Measurements from ENCODE around the gene MAP3K9. TPM values are rescaled to one million over a fixed set of nuclear protein-coding genes. Genes with fewer than 3 reads are reported as not detected.

The MAP3K9 gene
- total RNA-seq, 1 donor from 2014 or later: 31.8 TPM

DNA sequence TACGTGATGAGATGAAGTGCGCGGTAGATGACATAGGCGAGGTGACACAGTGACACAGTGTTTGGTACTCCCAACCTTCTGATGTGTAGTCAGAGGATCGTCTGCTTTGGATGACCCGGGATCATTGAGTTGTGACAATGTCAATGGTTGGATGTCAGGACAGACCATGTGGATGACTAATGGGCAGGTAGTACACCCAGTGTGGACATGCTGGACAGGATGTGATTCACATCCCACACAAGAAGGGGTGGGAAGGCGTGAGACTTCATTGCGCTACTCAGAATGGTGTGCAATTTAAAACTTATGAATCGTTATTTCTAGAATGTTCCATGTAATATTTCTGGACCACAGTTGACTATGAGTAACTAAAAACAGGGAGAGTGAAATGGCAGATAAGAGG, 23.8 kb downstream of the MAP3K9 start:
- DNase-seq (ENCODE audit: low spot score, unreplicated experiment): no peak
- Mint-ChIP-seq H3K27ac (no peak overlapping the region), H3K36me3 (ENCODE audit: insufficient read depth) (peaks cover 5% of the 10 kb centered on the region), H3K27me3 (no peaks in the 10 kb centered on the region), H3K9me3 (ENCODE audit: low read depth) (no peaks in the 10 kb centered on the region), H3K4me3 (ENCODE audit: low read depth) (no peak overlapping the region), H3K4me1 (ENCODE audit: low read depth) (no peaks in the 10 kb centered on the region)
- TF ChIP-seq, protein P1, sequence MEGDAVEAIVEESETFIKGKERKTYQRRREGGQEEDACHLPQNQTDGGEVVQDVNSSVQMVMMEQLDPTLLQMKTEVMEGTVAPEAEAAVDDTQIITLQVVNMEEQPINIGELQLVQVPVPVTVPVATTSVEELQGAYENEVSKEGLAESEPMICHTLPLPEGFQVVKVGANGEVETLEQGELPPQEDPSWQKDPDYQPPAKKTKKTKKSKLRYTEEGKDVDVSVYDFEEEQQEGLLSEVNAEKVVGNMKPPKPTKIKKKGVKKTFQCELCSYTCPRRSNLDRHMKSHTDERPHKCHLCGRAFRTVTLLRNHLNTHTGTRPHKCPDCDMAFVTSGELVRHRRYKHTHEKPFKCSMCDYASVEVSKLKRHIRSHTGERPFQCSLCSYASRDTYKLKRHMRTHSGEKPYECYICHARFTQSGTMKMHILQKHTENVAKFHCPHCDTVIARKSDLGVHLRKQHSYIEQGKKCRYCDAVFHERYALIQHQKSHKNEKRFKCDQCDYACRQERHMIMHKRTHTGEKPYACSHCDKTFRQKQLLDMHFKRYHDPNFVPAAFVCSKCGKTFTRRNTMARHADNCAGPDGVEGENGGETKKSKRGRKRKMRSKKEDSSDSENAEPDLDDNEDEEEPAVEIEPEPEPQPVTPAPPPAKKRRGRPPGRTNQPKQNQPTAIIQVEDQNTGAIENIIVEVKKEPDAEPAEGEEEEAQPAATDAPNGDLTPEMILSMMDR (IDR thresholded peaks at IDR 0.05; ENCODE audit: unreplicated experiment): no peak

DNA sequence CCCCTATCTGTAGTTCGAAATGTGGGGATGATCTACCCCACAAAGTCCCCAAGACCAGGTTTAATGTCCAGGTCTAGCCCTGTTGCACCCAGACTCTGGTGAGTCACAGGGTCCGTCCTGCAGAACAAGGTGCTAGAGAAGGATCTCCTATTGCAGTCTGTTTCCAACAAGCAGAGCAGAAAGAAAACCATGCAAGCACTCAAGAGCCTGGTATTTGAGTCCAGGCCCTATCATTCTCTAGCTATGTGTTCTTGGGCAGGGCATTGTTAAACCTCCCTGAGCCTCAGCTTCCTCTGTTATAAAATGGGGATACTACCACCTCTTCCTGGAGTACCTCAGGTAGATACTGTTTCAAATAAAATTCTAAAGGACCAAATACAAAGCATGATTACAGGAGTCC, 24.4 kb downstream of the MAP3K9 start:
- TF ChIP-seq, protein P1 (IDR thresholded peaks at IDR 0.05; ENCODE audit: unreplicated experiment): no peak
- H3K36me3 Mint-ChIP-seq (ENCODE audit: insufficient read depth): peaks cover 5% of the 10 kb centered on the region
- H3K27me3 Mint-ChIP-seq: no peaks in the 10 kb centered on the region
- H3K4me1 Mint-ChIP-seq (ENCODE audit: low read depth): no peaks in the 10 kb centered on the region
- no peak overlapping the region for H3K27ac Mint-ChIP-seq
- H3K4me3 Mint-ChIP-seq (ENCODE audit: low read depth): no peak overlapping the region
- H3K9me3 Mint-ChIP-seq (ENCODE audit: low read depth): no peaks in the 10 kb centered on the region
- DNase-seq (ENCODE audit: low spot score, unreplicated experiment): no peak

DNA sequence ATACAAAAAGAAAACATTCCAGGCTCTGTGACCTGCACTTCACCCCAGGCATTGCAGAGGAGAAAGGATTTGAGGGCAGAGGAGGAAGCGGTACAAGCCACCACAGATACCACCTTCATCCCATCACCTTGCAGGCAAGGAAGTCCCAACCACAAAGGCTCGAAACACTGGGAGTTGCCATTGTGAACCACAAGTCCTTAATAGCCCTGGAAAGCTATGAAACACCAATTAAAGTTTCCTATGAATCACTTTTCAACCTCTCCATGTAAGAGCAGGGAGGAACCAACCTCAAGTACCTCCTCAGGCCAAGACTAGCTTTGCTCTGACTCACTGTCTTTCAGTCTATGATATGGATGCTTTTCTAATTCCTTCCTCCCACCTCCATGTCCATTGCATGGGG, 27.0 kb downstream of the MAP3K9 start:
- Mint-ChIP-seq H3K4me1 (ENCODE audit: low read depth) (no peaks in the 10 kb centered on the region), H3K27me3 (no peaks in the 10 kb centered on the region), H3K4me3 (ENCODE audit: low read depth) (no peak overlapping the region), H3K36me3 (ENCODE audit: insufficient read depth) (peaks cover 5% of the 10 kb centered on the region), H3K9me3 (ENCODE audit: low read depth) (no peaks in the 10 kb centered on the region), H3K27ac (no peak overlapping the region)
- DNase-seq (ENCODE audit: low spot score, unreplicated experiment): no peak
- TF ChIP-seq, protein P1 (IDR thresholded peaks at IDR 0.05; ENCODE audit: unreplicated experiment): no peak

GRCh38 chr14:70780396-70781075, 28.8 kb downstream of the MAP3K9 start:
- Mint-ChIP-seq H3K4me1 (ENCODE audit: low read depth) (no peaks in the 10 kb centered on the region), H3K27me3 (no peaks in the 10 kb centered on the region), H3K27ac (peak overlapping the region; percentile 9), H3K9me3 (ENCODE audit: low read depth) (no peaks in the 10 kb centered on the region), H3K4me3 (ENCODE audit: low read depth) (no peak overlapping the region), H3K36me3 (ENCODE audit: insufficient read depth) (peaks cover 4% of the 10 kb centered on the region)
- no peak for DNase-seq (ENCODE audit: low spot score, unreplicated experiment)
- TF ChIP-seq, protein P1 (IDR thresholded peaks at IDR 0.05; ENCODE audit: unreplicated experiment): no peak

DNA sequence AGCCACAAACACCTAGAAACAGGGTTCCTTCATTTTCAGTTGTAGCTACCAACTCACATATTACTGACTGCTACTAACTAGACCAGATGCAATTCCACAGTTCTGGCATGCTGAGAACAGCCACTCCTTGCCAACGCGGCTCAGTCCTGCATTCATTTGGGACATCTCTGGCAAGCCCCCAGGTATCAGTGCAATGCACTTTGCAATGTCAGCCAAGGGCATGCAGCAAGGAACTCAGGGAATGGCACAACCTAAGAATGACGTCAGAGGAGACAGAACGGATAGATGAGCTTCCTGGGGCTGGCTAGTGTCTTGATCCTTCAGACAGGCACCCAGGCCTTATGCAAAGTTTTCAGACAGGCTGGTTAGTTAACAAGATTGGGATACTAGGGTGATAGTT, 29.6 kb downstream of the MAP3K9 start:
- H3K4me1 Mint-ChIP-seq (ENCODE audit: low read depth): no peaks in the 10 kb centered on the region
- no peaks in the 10 kb centered on the region for H3K27me3 Mint-ChIP-seq
- no peaks in the 10 kb centered on the region for H3K9me3 Mint-ChIP-seq (ENCODE audit: low read depth)
- no peak overlapping the region for H3K4me3 Mint-ChIP-seq (ENCODE audit: low read depth)
- DNase-seq (ENCODE audit: low spot score, unreplicated experiment): no peak
- H3K36me3 Mint-ChIP-seq (ENCODE audit: insufficient read depth): peaks cover 2% of the 10 kb centered on the region
- H3K27ac Mint-ChIP-seq: no peak overlapping the region
- TF ChIP-seq, protein P1 (IDR thresholded peaks at IDR 0.05; ENCODE audit: unreplicated experiment): no peak

Data from progenitor cell of endocrine pancreas (in vitro differentiated cells).